Smooth muscle cell (in vitro differentiated cells): Measurements from ENCODE around the gene SNX11. TPM values are rescaled to one million over a fixed set of nuclear protein-coding genes. Genes with fewer than 3 reads are reported as not detected.

ENCODE experiments used
- DNase-seq: peaks from one replicate; lab custom pipeline; 2025; ENCODE audit not compliant: unreplicated experiment; lab: John Stamatoyannopoulos, UW
- H2AFZ ChIP-seq: fragments of 200-600 bp; sonication (generic); 2 replicates; pipeline ENCODE4 v1.6.0; 2016; ENCODE audit warnings: antibody characterized with exemption, low read depth, mild to moderate bottlenecking
- H3F3A ChIP-seq: fragments of 200-600 bp; sonication (generic); 2 replicates; pipeline ENCODE4 v1.6.0; 2017; ENCODE audit warnings: antibody characterized with exemption, low read depth
- H3K27ac ChIP-seq: fragments of 200-600 bp; sonication (generic); 2 replicates; pipeline ENCODE4 v1.5.1; 2016; ENCODE audit warnings: low read depth, mild to moderate bottlenecking
- H3K27me3 ChIP-seq: fragments of 200-600 bp; sonication (generic); 2 replicates; pipeline ENCODE4 v1.6.1; 2016; ENCODE audit warnings: low read depth, mild to moderate bottlenecking
- H3K36me3 ChIP-seq: fragments of 200-600 bp; sonication (generic); 2 replicates; pipeline ENCODE4 v1.5.1; 2016; ENCODE audit warnings: low read depth
- H3K4me1 ChIP-seq: fragments of 200-600 bp; sonication (generic); 2 replicates; pipeline ENCODE4 v1.5.1; 2016; ENCODE audit warnings: low read depth
- H3K4me2 ChIP-seq: fragments of 200-600 bp; sonication (generic); 2 replicates; pipeline ENCODE4 v1.6.0; 2016; ENCODE audit warnings: mild to moderate bottlenecking
- H3K4me3 ChIP-seq: fragments of 200-600 bp; sonication (generic); 2 replicates; pipeline ENCODE4 v1.5.1; 2016; ENCODE audit warnings: mild to moderate bottlenecking
- H3K79me2 ChIP-seq: fragments of 200-600 bp; sonication (generic); 2 replicates; pipeline ENCODE4 v1.6.0; 2016; ENCODE audit warnings: low read depth, mild to moderate bottlenecking
- H3K9ac ChIP-seq: fragments of 200-600 bp; sonication (generic); 2 replicates; pipeline ENCODE4 v1.6.0; 2016; ENCODE audit warnings: low read depth
- H3K9me3 ChIP-seq: fragments of 200-600 bp; sonication (generic); replicated peaks from 2 replicates; pipeline ENCODE4 v1.5.1; 2016; ENCODE audit warnings: low read depth
- H4K20me1 ChIP-seq: fragments of 200-600 bp; sonication (generic); 2 replicates; pipeline ENCODE4 v1.6.0; 2016; ENCODE audit warnings: low read depth
- CTCF ChIP-seq: fragments of 200-600 bp; sonication (generic); IDR thresholded peaks from 2 replicates; pipeline ENCODE4 v1.5.1; 2017; ENCODE audit warnings: borderline replicate concordance, mild to moderate bottlenecking, antibody characterized with exemption; ENCODE audit not compliant: insufficient read depth, poor library complexity, severe bottlenecking
- WGBS: methylation state at CpG from one replicate; pipeline ENCODE4 v1.1.7; 2016; ENCODE audit warnings: low lambda C conversion rate; 5-methylcytosine and 5-hydroxymethylcytosine counted together
- polyA plus RNA-seq: library from polyadenylated mRNA; unstranded; fragments of >200 nt; fragmentation: Nextera tagmentation; extraction: Ambion mirVana; gene quantifications from 2 replicates; pipeline ENCODE4 v1.2.1, GENCODE V29; 2016
- total RNA-seq: library from RNA; depleted of rRNA; stranded (reverse); fragments of >200 nt; gene quantifications from 2 replicates; pipeline ENCODE4 v1.2.3, GENCODE V29; 2014

The SNX11 gene
- total and polyA plus RNA-seq, 2 experiments from 2014 or later = 15.3 to 22.9 TPM

GRCh38 chr17:48148029-48148770, 40.6 kb downstream of the SNX11 start:
- Histone ChIP-seq H3K79me2 (no peaks in the 10 kb centered on the region), H3K9ac (no peak overlapping the region), H3K9me3 (no peaks in the 10 kb centered on the region), H3K36me3 (no peaks in the 10 kb centered on the region), H2AFZ (no peak overlapping the region), H3K27ac (no peak overlapping the region), H3K4me1 (no peaks in the 10 kb centered on the region), H3K4me2 (no peak overlapping the region), H3K4me3 (no peak overlapping the region), H3F3A (no peaks in the 10 kb centered on the region), H3K27me3 (peaks cover 89% of the 10 kb centered on the region), H4K20me1 (no peaks in the 10 kb centered on the region)
- no peak for TF ChIP-seq CTCF
- WGBS = 91% methylated on average over 14 of the region's 14 CpGs
- no peak for DNase-seq

- Histone ChIP-seq H3K4me1 (no peaks in the 10 kb centered on the region), H4K20me1 (no peaks in the 10 kb centered on the region), H3K4me3 (no peak overlapping the region), H3K4me2 (no peak overlapping the region), H3K9me3 (no peaks in the 10 kb centered on the region), H3F3A (no peaks in the 10 kb centered on the region), H3K36me3 (no peaks in the 10 kb centered on the region), H3K27ac (no peak overlapping the region), H3K9ac (no peak overlapping the region), H3K79me2 (no peaks in the 10 kb centered on the region), H2AFZ (no peak overlapping the region), H3K27me3 (peaks cover 81% of the 10 kb centered on the region)
- 71% methylated on average over 16 of the region's 16 CpGs for WGBS
- DNase-seq = no peak
- TF ChIP-seq CTCF = no peak
Measured at GRCh38 chr17:48148854-48149786, 41.6 kb downstream of the SNX11 start.

GRCh38 chr17:48149787-48150463, 42.4 kb downstream of the SNX11 start:
- Histone ChIP-seq H3K9me3 (no peaks in the 10 kb centered on the region), H3K36me3 (no peaks in the 10 kb centered on the region), H3K27me3 (peaks cover 80% of the 10 kb centered on the region), H2AFZ (no peak overlapping the region), H3K27ac (no peak overlapping the region), H3K4me1 (no peaks in the 10 kb centered on the region), H4K20me1 (no peaks in the 10 kb centered on the region), H3K79me2 (no peaks in the 10 kb centered on the region), H3K9ac (no peak overlapping the region), H3F3A (no peaks in the 10 kb centered on the region), H3K4me2 (no peak overlapping the region), H3K4me3 (no peak overlapping the region)
- WGBS = 76% methylated on average over 4 of the region's 4 CpGs
- DNase-seq = no peak
- TF ChIP-seq CTCF = no peak
